ENCODE data around the gene TRAFD1. TPM values are rescaled to one million over a fixed set of nuclear protein-coding genes. Genes with fewer than 3 reads are reported as not detected.

The TRAFD1 gene
- total and polyA plus RNA-seq, 2 experiments from 2014 or later = 17.4 to 30.4 TPM

- no peak overlapping the region for H3K27ac ChIP-seq (ENCODE audit: low read depth)
- DNase-seq (ENCODE audit: low spot score) (no peak), ATAC-seq (no peak)
- no peaks in the 10 kb centered on the region for H3K9me2 ChIP-seq (ENCODE audit: insufficient read depth)
- Mint-ChIP-seq H3K4me3 (no peak overlapping the region), H3K27me3 (ENCODE audit: insufficient read depth, low read depth, poor library complexity) (peaks cover 4% of the 10 kb centered on the region), H3K9me3 (no peaks in the 10 kb centered on the region), H3K4me1 (peaks cover 23% of the 10 kb centered on the region), H3K27ac (no peak overlapping the region), H3K36me3 (ENCODE audit: low read depth) (no peaks in the 10 kb centered on the region; the same call in 2 of the 3 replicates)
- TF ChIP-seq CREB1 (CRISPR knock-in tag; IDR thresholded peaks at IDR 0.05; ENCODE audit: low read depth) (no peak), EZH2 (IDR thresholded peaks at IDR 0.05; ENCODE audit: low read depth, unreplicated experiment) (no peak), STAT1 (IDR thresholded peaks at IDR 0.05; ENCODE audit: unreplicated experiment) (no peak), CTCF (conservative IDR thresholded peaks at IDR 0.05; ENCODE audit: low read depth in 2 of 2) (no peak), NANOG (IDR thresholded peaks at IDR 0.05; ENCODE audit: borderline replicate concordance) (no peak), ETS1 (IDR thresholded peaks at IDR 0.05) (no peak), ZNF331 (CRISPR knock-in tag; IDR thresholded peaks at IDR 0.05; ENCODE audit: low read depth) (no peak), ZNF462 (CRISPR knock-in tag; IDR thresholded peaks at IDR 0.05) (no peak), REST (IDR thresholded peaks at IDR 0.05; ENCODE audit: unreplicated experiment) (no peak), EZH2phosphoT487 (IDR thresholded peaks at IDR 0.05; ENCODE audit: unreplicated experiment) (no peak), JUNB (IDR thresholded peaks at IDR 0.05; ENCODE audit: unreplicated experiment) (no peak)
- H3K4me1 ChIP-seq (ENCODE audit: insufficient read depth) = peaks cover 24% of the 10 kb centered on the region
- H3K36me3 ChIP-seq (ENCODE audit: insufficient read depth) = no peaks in the 10 kb centered on the region
- H3K79me2 ChIP-seq (replicated peaks; ENCODE audit: insufficient read depth) = peaks cover 14% of the 10 kb centered on the region
- H3K4me2 ChIP-seq = no peak overlapping the region
- no peak overlapping the region for H3K4me3 ChIP-seq
- H3F3A ChIP-seq (replicated peaks; ENCODE audit: low read depth) = 0 out of 2 replicates have a peak, but pooled peaks cover 3% of the 10 kb centered on the region
- H2AFZ ChIP-seq = peak overlapping the region; percentile 75
- H4K20me1 ChIP-seq (replicated peaks; ENCODE audit: insufficient read depth) = peaks cover 4% of the 10 kb centered on the region; the same call in 1 of the 2 replicates
- H3K27me3 ChIP-seq (ENCODE audit: insufficient read depth) = no peaks in the 10 kb centered on the region
Observed at GRCh38 chr12:112122823-112123690, 2.3 kb upstream of the TRAFD1 start.
